H1 (cell line): ENCODE results near the gene GALNT2. TPM values are rescaled to one million over a fixed set of nuclear protein-coding genes. Genes with fewer than 3 reads are reported as not detected.

Experiments used
- CTCF ChIA-PET: fragments of 300-600 bp; sonication (Branson Sonifier 250); formaldehyde crosslinking; loops from one replicate; lab custom pipeline; 2021; ENCODE audit not compliant: partially characterized antibody; lab: Charles Lee
- POLR2A ChIA-PET: fragments of 300-600 bp; sonication (Branson Sonifier 250); formaldehyde crosslinking; loops from one replicate; lab custom pipeline; 2021; ENCODE audit warnings: inconsistent platforms; ENCODE audit not compliant: partially characterized antibody; lab: Charles Lee
- DNase-seq, 2 experiments: peaks; one replicate each; pipeline versions ENCODE4 v3.0.0 to v3.0.0-alpha.2; 2010 to 2022; ENCODE audit warnings: low spot score in 2 of 2, low read depth in 1 of 2, mixed read lengths in 1 of 2
- FAIRE-seq: peaks from 2 replicates; lab custom pipeline; 2011; peaks lifted over from hg19 to GRCh38; lab: Jason Lieb, UNC
- H2AFZ ChIP-seq: 2 replicates; pipeline ENCODE4 v1.8.1; 2012; ENCODE audit warnings: low read length, inconsistent platforms
- H2AK5ac ChIP-seq: 2 replicates; pipeline ENCODE4 v1.6.1; 2013; ENCODE audit warnings: low read depth, low read length
- H2BK120ac ChIP-seq: replicated peaks from 2 replicates; pipeline ENCODE3; 2013; ENCODE audit warnings: low read depth, low read length, inconsistent platforms
- H2BK12ac ChIP-seq: 2 replicates; pipeline ENCODE4 v1.6.1; 2013; ENCODE audit warnings: low read depth, low read length
- H2BK15ac ChIP-seq: 2 replicates; pipeline ENCODE4 v1.6.1; 2013; ENCODE audit warnings: low read length
- H2BK20ac ChIP-seq: 2 replicates; pipeline ENCODE4 v1.6.1; 2013; ENCODE audit warnings: low read length
- H2BK5ac ChIP-seq: 2 replicates; pipeline ENCODE4 v1.6.1; 2013; ENCODE audit warnings: low read depth, low read length
- H3K14ac ChIP-seq: 2 replicates; pipeline ENCODE4 v1.6.1; 2013; ENCODE audit warnings: inconsistent platforms; ENCODE audit not compliant: insufficient read length
- H3K18ac ChIP-seq: 2 replicates; pipeline ENCODE4 v1.6.1; 2013; ENCODE audit warnings: low read length; ENCODE audit errors: extremely low read depth
- H3K23ac ChIP-seq: 2 replicates; pipeline ENCODE4 v1.6.1; 2013; ENCODE audit warnings: inconsistent platforms; ENCODE audit not compliant: insufficient read length
- H3K23me2 ChIP-seq: 2 replicates; pipeline ENCODE4 v1.6.1; 2013; ENCODE audit warnings: low read depth, low read length
- H3K27ac ChIP-seq: 2 replicates; pipeline ENCODE4 v1.6.1; 2011; ENCODE audit warnings: low read depth, low read length, inconsistent platforms
- H3K27me3 ChIP-seq, 4 experiments: replicated peaks in 1 of 4; 1 replicate in 1 of 4; 2 replicates in 3 of 4; pipeline versions ENCODE4 v1.6.1 to v1.8.1; 2011 to 2013; ENCODE audit warnings: low read length in 3 of 4, mild to moderate bottlenecking in 3 of 4, inconsistent platforms in 2 of 4, mixed read lengths in 2 of 4, moderate library complexity in 1 of 4; ENCODE audit not compliant: control insufficient read depth in 3 of 4, insufficient read depth in 3 of 4; ENCODE audit errors: extremely low read depth in 1 of 4
- H3K36me3 ChIP-seq, 4 experiments: 2 replicates each; pipeline versions ENCODE4 v1.6.1 to v1.8.1; 2011 to 2013; ENCODE audit warnings: mild to moderate bottlenecking in 4 of 4, low read length in 3 of 4, moderate library complexity in 2 of 4, control low read depth in 1 of 4, inconsistent platforms in 1 of 4; ENCODE audit not compliant: insufficient read depth in 4 of 4, control insufficient read depth in 2 of 4
- H3K4ac ChIP-seq: replicated peaks from 2 replicates; pipeline ENCODE3; 2013; ENCODE audit warnings: low read length, low read depth, mixed read lengths, inconsistent platforms; ENCODE audit not compliant: insufficient read length
- H3K4me1 ChIP-seq, 4 experiments: replicated peaks in 1 of 4; 1 replicate in 1 of 4; 2 replicates in 3 of 4; pipeline versions ENCODE4 v1.6.1 to v1.8.1; 2011 to 2013; ENCODE audit warnings: low read length in 3 of 4, inconsistent platforms in 2 of 4, mixed read lengths in 1 of 4; ENCODE audit not compliant: insufficient read depth in 4 of 4, control insufficient read depth in 3 of 4
- H3K4me2 ChIP-seq, 2 experiments: 2 replicates each; pipeline versions ENCODE4 v1.6.1 to v1.8.1; 2011 to 2013; ENCODE audit warnings: low read depth in 2 of 2, low read length in 2 of 2, control low read depth in 1 of 2, inconsistent platforms in 1 of 2, mild to moderate bottlenecking in 1 of 2; ENCODE audit not compliant: insufficient read depth in 1 of 2
- H3K4me3 ChIP-seq, 4 experiments: fragments of 200-600, 300-600 bp in 1 of 4; sonication (generic), shearing (Covaris generic), sonication (Bioruptor Twin) in 1 of 4; 2 replicates each; pipeline versions ENCODE4 v1.5.1 to v1.8.1; 2011 to 2016; ENCODE audit warnings: low read length in 4 of 4, low read depth in 3 of 4, control low read depth in 2 of 4, inconsistent platforms in 2 of 4, mild to moderate bottlenecking in 2 of 4, mixed read lengths in 1 of 4, moderate library complexity in 1 of 4; ENCODE audit not compliant: insufficient read depth in 2 of 4; ENCODE audit errors: extremely low read depth in 1 of 4
- H3K56ac ChIP-seq: replicated peaks from 2 replicates; pipeline ENCODE3; 2013; ENCODE audit warnings: low read depth, mild to moderate bottlenecking, mixed read lengths, low read length, inconsistent platforms; ENCODE audit not compliant: insufficient read length
- H3K79me1 ChIP-seq: 2 replicates; pipeline ENCODE4 v1.6.1; 2013; ENCODE audit warnings: low read depth, low read length, control low read depth
- H3K79me2 ChIP-seq, 2 experiments: 2 replicates each; pipeline versions ENCODE4 v1.6.1 to v1.8.1; 2012 to 2013; ENCODE audit warnings: low read length in 2 of 2, mild to moderate bottlenecking in 2 of 2, inconsistent platforms in 1 of 2; ENCODE audit not compliant: insufficient read depth in 2 of 2, control insufficient read depth in 1 of 2
- H3K9ac ChIP-seq, 4 experiments: replicated peaks in 1 of 4; 1 replicate in 1 of 4; 2 replicates in 3 of 4; pipeline versions ENCODE4 v1.6.1 to v1.8.1; 2011 to 2013; ENCODE audit warnings: low read depth in 3 of 4, low read length in 3 of 4, control low read depth in 2 of 4, mild to moderate bottlenecking in 2 of 4, moderate library complexity in 2 of 4, inconsistent platforms in 1 of 4; ENCODE audit errors: extremely low read depth in 1 of 4
- H3K9me3 ChIP-seq, 2 experiments: 2 replicates each; pipeline versions ENCODE4 v1.6.1 to v1.8.1; 2012 to 2013; ENCODE audit warnings: mild to moderate bottlenecking in 2 of 2, moderate library complexity in 2 of 2, control low read depth in 1 of 2, inconsistent platforms in 1 of 2, low read depth in 1 of 2, low read length in 1 of 2, mixed read lengths in 1 of 2; ENCODE audit not compliant: insufficient read depth in 2 of 2
- H4K20me1 ChIP-seq, 2 experiments: replicated peaks in 1 of 2; 2 replicates each; pipeline versions ENCODE3 to v1.8.1; 2011 to 2013; ENCODE audit warnings: inconsistent platforms in 2 of 2, low read length in 2 of 2, mild to moderate bottlenecking in 1 of 2; ENCODE audit not compliant: insufficient read depth in 2 of 2, control insufficient read depth in 1 of 2
- H4K5ac ChIP-seq: 2 replicates; pipeline ENCODE4 v1.6.1; 2013; ENCODE audit warnings: low read length, low read depth, mixed read lengths, inconsistent platforms; ENCODE audit not compliant: insufficient read length
- H4K8ac ChIP-seq: 2 replicates; pipeline ENCODE4 v1.8.0; 2013; ENCODE audit warnings: mild to moderate bottlenecking, moderate library complexity, low read length, inconsistent platforms; ENCODE audit not compliant: insufficient read depth; ENCODE audit errors: extremely low read depth
- H4K91ac ChIP-seq: replicated peaks from 2 replicates; pipeline ENCODE3; 2013; ENCODE audit warnings: low read length, mixed read lengths, inconsistent platforms; ENCODE audit not compliant: insufficient read length
- JUND ChIP-seq: IDR thresholded peaks from 2 replicates; pipeline ENCODE4 v1.6.1; 2011; ENCODE audit warnings: mild to moderate bottlenecking, improper control_type of control experiment, low read length
- RAD21 ChIP-seq, 2 experiments: IDR thresholded peaks in 1 of 2; conservative IDR thresholded peaks in 1 of 2; 2 replicates each; pipeline ENCODE4 v1.6.1; 2011; ENCODE audit warnings: low read depth in 2 of 2, low read length in 2 of 2, improper control_type of control experiment in 1 of 2, inconsistent platforms in 1 of 2, mild to moderate bottlenecking in 1 of 2, moderate library complexity in 1 of 2
- RXRA ChIP-seq: IDR thresholded peaks from 2 replicates; pipeline ENCODE4 v1.6.1; 2011; ENCODE audit warnings: low read depth, mild to moderate bottlenecking, low read length, moderate library complexity; ENCODE audit not compliant: insufficient read depth
- SP2 ChIP-seq: IDR thresholded peaks from 2 replicates; pipeline ENCODE4 v1.6.1; 2012; ENCODE audit warnings: mild to moderate bottlenecking, low read length, inconsistent platforms
- TAF1 ChIP-seq: IDR thresholded peaks from 2 replicates; pipeline ENCODE4 v1.6.1; 2011; ENCODE audit warnings: mild to moderate bottlenecking, low read depth, low read length
- WGBS, 2 experiments: shearing (Covaris generic) in 1 of 2; methylation state at CpG; one replicate each; pipeline versions ENCODE4 v1.1.6 to v1.1.7; 2013 to 2015; ENCODE audit warnings: low lambda C conversion rate in 2 of 2, mixed read lengths in 2 of 2, inconsistent platforms in 1 of 2, low coverage in 1 of 2, missing lambda C conversion rate in 1 of 2; ENCODE audit not compliant: insufficient replicate concordance in 2 of 2, insufficient coverage in 1 of 2, insufficient read length in 1 of 2; ENCODE audit errors: extremely low coverage in 1 of 2, missing lambda C conversion rate in 1 of 2; 5-methylcytosine and 5-hydroxymethylcytosine counted together
- polyA plus RNA-seq, 7 experiments: library from polyadenylated mRNA; depleted of rRNA in 3 of 7; stranded (reverse) in 5 of 7; unstranded in 2 of 7; fragments of >200 nt in 5 of 7; fragments of 200-250 nt in 2 of 7; gene quantifications; 1 replicate in 5 of 7; 2 replicates in 1 of 7; 4 replicates in 1 of 7; pipeline versions ENCODE4 v1.2.1 to v1.2.3, GENCODE V29; 2011 to 2013; ENCODE audit warnings: missing spikeins in 2 of 7, mixed read lengths in 2 of 7
- total RNA-seq: library from RNA; stranded (reverse); fragmentation: NEBNext Ultra II Directional; extraction: Animal tissue kit (Norgen Biotek cat#: 25700); gene quantifications from 2 replicates; pipeline ENCODE4 v1.2.1, GENCODE V29; 2021

The GALNT2 gene
- total and polyA plus RNA-seq, 2 of the 8 experiments (the other 6 are each of a cell fraction or from before 2014, with no cell fraction given) = 34.5 to 75.3 TPM

- Histone ChIP-seq H3K79me2 (peaks cover 5 to 69% of the 10 kb centered on the region in 2 experiments), H4K5ac (no peak overlapping the region), H3K27me3 (no peaks in the 10 kb centered on the region), H2BK20ac (no peak overlapping the region), H3K23me2 (no peaks in the 10 kb centered on the region), H4K20me1 (peaks cover 3 to 6% of the 10 kb centered on the region in 2 experiments), H3K23ac (no peak overlapping the region), H3K4me1 (peaks cover 9 to 33% (median 21%) of the 10 kb centered on the region in 4 experiments), H4K8ac (no peak overlapping the region), H3K27ac (no peak overlapping the region), H3K18ac (no peak overlapping the region), H3K79me1 (peaks cover 19% of the 10 kb centered on the region), H3K56ac (no peak overlapping the region), H3K4ac (no peak overlapping the region), H3K4me3 (no peak overlapping the region), H4K91ac (no peak overlapping the region), H2BK15ac (no peak overlapping the region), H2BK5ac (no peak overlapping the region), H2AK5ac (no peak overlapping the region), H3K4me2 (no peak overlapping the region), H2BK12ac (no peak overlapping the region), H3K14ac (no peak overlapping the region), H3K9ac (no peak overlapping the region), H2AFZ (no peak overlapping the region), H3K9me3 (no peaks in the 10 kb centered on the region), H3K36me3 (no peaks in the 10 kb centered on the region), H2BK120ac (no peak overlapping the region)
- ChIA-PET POLR2A (interaction anchor here (0.9 kb wide), 1 partner anchor 30 kb away, joined by 3 read pairs; no protein-coding TSS in a partner anchor), CTCF (interaction anchor here (1.2 to 11.3 kb wide), 2 partner anchors 12 kb away, joined by 5 to 79 read pairs; no protein-coding TSS in a partner anchor)
- DNase-seq (no peak), FAIRE-seq (no peak)
- WGBS, 2 experiments = 95% methylated on average over 7 of the region's 11 CpGs; no CpG with 5 or more reads in 1 of the 2 experiments
- TF ChIP-seq SP2 = no peak
- TF ChIP-seq RAD21 (IDR thresholded peaks at IDR 0.05 in 1 of 2, conservative IDR thresholded peaks at IDR 0.05 in 1 of 2; ENCODE audit: low read depth in 2 of 2, low read length in 2 of 2) = no peak
- TF ChIP-seq TAF1 = no peak
- TF ChIP-seq JUND = no peak
- no peak for TF ChIP-seq RXRA
These were observed 42.0 kb downstream of the GALNT2 start for GRCh38 chr1:230109066-230109465.
